Measurements from ENCODE around the gene TATDN3. TPM values are rescaled to one million over a fixed set of nuclear protein-coding genes. Genes with fewer than 3 reads are reported as not detected.
A peak's percentile ranks its signal among the peaks of the same experiment; 100 is the strongest.

TATDN3 gene
- total and polyA plus RNA-seq, 2 of the 4 experiments (the other 2 are of a cell fraction) = 4.9 to 12.0 TPM

- no peaks in the 10 kb centered on the region for H3K27me3 ChIP-seq (ENCODE audit: control insufficient read depth, insufficient read depth, low read length)
- no peak for DNase-seq
- no peaks in the 10 kb centered on the region for H3K4me1 ChIP-seq (ENCODE audit: control insufficient read depth, insufficient read depth, low read length)
- ChIA-PET POLR2A (ENCODE audit: unreplicated experiment) (no interaction called here), CTCF (no interaction called here)
- H3K27ac ChIP-seq (ENCODE audit: insufficient read depth, low read length) = no peak overlapping the region
- no peak overlapping the region for H3K14ac ChIP-seq (replicated peaks; ENCODE audit: low read depth, low read length)
- peaks cover 3 to 8% of the 10 kb centered on the region in 2 experiments; a peak in 2 of 4 replicates for H3K79me1 ChIP-seq (ENCODE audit: low read depth in 1 of 2, low read length in 2 of 2)
- H3K23ac ChIP-seq (ENCODE audit: low read depth, low read length) = 0 out of 2 replicates have a peak overlapping the region, but pooled peaks have one; percentile 5
- H3K56ac ChIP-seq (ENCODE audit: extremely low read depth, insufficient read depth, low read length) = no peak overlapping the region; the same call in 1 of the 2 replicates
- TF ChIP-seq RCOR1 (IDR thresholded peaks at IDR 0.05; ENCODE audit: insufficient replicate concordance, low read length) (no peak), RAD21 (IDR thresholded peaks at IDR 0.05; ENCODE audit: low read length) (no peak), NFE2L2 (IDR thresholded peaks at IDR 0.05; ENCODE audit: low read depth, low read length) (no peak), POLR2A (IDR thresholded peaks at IDR 0.05; ENCODE audit: low read depth, low read length) (no peak), MAFK (IDR thresholded peaks at IDR 0.05; ENCODE audit: low read depth, low read length) (no peak), SMC3 (IDR thresholded peaks at IDR 0.05; ENCODE audit: low read depth, low read length) (no peak), BHLHE40 (IDR thresholded peaks at IDR 0.05; ENCODE audit: low read depth, low read length) (no peak), CEBPB (IDR thresholded peaks at IDR 0.05; ENCODE audit: low read depth, low read length) (no peak), MAZ (IDR thresholded peaks at IDR 0.05; ENCODE audit: borderline replicate concordance, low read depth, low read length) (no peak), CHD1 (IDR thresholded peaks at IDR 0.05; ENCODE audit: low read depth, low read length) (no peak), RFX5 (IDR thresholded peaks at IDR 0.05; ENCODE audit: low read depth, low read length) (no peak), FOS (IDR thresholded peaks at IDR 0.05; ENCODE audit: low read depth, low read length) (no peak), CTCF (conservative IDR thresholded peaks at IDR 0.05; ENCODE audit: low read depth, low read length) (no peak), MXI1 (IDR thresholded peaks at IDR 0.05; ENCODE audit: borderline replicate concordance, low read depth, low read length) (no peak)
- TF ChIP-seq, protein P1, sequence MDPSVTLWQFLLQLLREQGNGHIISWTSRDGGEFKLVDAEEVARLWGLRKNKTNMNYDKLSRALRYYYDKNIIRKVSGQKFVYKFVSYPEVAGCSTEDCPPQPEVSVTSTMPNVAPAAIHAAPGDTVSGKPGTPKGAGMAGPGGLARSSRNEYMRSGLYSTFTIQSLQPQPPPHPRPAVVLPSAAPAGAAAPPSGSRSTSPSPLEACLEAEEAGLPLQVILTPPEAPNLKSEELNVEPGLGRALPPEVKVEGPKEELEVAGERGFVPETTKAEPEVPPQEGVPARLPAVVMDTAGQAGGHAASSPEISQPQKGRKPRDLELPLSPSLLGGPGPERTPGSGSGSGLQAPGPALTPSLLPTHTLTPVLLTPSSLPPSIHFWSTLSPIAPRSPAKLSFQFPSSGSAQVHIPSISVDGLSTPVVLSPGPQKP (IDR thresholded peaks at IDR 0.05; ENCODE audit: borderline replicate concordance, low read depth, low read length) = no peak
- TF ChIP-seq, protein P2, sequence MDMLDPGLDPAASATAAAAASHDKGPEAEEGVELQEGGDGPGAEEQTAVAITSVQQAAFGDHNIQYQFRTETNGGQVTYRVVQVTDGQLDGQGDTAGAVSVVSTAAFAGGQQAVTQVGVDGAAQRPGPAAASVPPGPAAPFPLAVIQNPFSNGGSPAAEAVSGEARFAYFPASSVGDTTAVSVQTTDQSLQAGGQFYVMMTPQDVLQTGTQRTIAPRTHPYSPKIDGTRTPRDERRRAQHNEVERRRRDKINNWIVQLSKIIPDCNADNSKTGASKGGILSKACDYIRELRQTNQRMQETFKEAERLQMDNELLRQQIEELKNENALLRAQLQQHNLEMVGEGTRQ (IDR thresholded peaks at IDR 0.05; ENCODE audit: low read depth, low read length) = no peak
- dilution Hi-C loops (cut with HindIII; ENCODE audit: low sequenced_read_pairs, unreplicated experiment) = no loop called here
- no peak overlapping the region for H2BK120ac ChIP-seq (ENCODE audit: low read depth, low read length)
- no peak overlapping the region for H4K8ac ChIP-seq (ENCODE audit: low read depth in 2 of 2, low read length in 2 of 2)
- intact Hi-C loops (cut with micrococcal nuclease) = no loop called here
- H4K91ac ChIP-seq (ENCODE audit: insufficient read depth, low read depth, low read length) = no peak overlapping the region
- no peak overlapping the region for H3K4ac ChIP-seq (ENCODE audit: low read depth, low read length)
- H2AFZ ChIP-seq (replicated peaks; ENCODE audit: low read length, poor library complexity) = no peak overlapping the region
- in situ Hi-C loops (cut with MboI; ENCODE audit: low sequenced_read_pairs) = no loop called here
- H3K18ac ChIP-seq (ENCODE audit: low read depth, low read length) = no peak overlapping the region
- no peaks in the 10 kb centered on the region for H4K20me1 ChIP-seq (ENCODE audit: insufficient read depth, low read length)
- H2BK5ac ChIP-seq (ENCODE audit: low read depth, low read length, poor library complexity, severe bottlenecking) = no peak overlapping the region
- no peaks in the 10 kb centered on the region for H3K9me3 ChIP-seq (ENCODE audit: control insufficient read depth, insufficient read depth, low read length)
- no peak overlapping the region for H2BK20ac ChIP-seq (ENCODE audit: low read depth, low read length)
- BruUV-seq (replicated peaks) = no TSS peak
- H3K4me3 ChIP-seq (ENCODE audit: insufficient read depth, low read depth, low read length) = no peak overlapping the region
- H3K4me2 ChIP-seq (ENCODE audit: low read depth, low read length) = no peak overlapping the region
- H4K5ac ChIP-seq (ENCODE audit: low read depth, low read length) = no peak overlapping the region
- H3K9me1 ChIP-seq (ENCODE audit: insufficient read depth, low read length) = peaks cover 5% of the 10 kb centered on the region
- no peak overlapping the region for H3K9ac ChIP-seq (ENCODE audit: low read depth, low read length)
- H2BK15ac ChIP-seq (ENCODE audit: low read depth, low read length) = no peak overlapping the region
- H2AK5ac ChIP-seq (ENCODE audit: low read depth, low read length) = no peak overlapping the region
- no peak overlapping the region for H2AK9ac ChIP-seq (replicated peaks; ENCODE audit: low read depth, low read length, poor library complexity)
- no peak for ATAC-seq (ENCODE audit: low read depth)
- no peaks in the 10 kb centered on the region for H3K36me3 ChIP-seq (ENCODE audit: control insufficient read depth, insufficient read depth, low read length)
- WGBS, 2 experiments (ENCODE audit: extremely low coverage in 2 of 2, insufficient read length in 1 of 2) = 67% methylated on average over 1 of the region's 5 CpGs; no CpG with 5 or more reads in 1 of the 2 experiments
These were observed 62.0 kb downstream of the TATDN3 start for GRCh38 chr1:212853658-212854057.

All from IMR-90 (cell line).